Motor neuron (in vitro differentiated cells): Measurements from ENCODE around the gene SPOCD1. TPM values are rescaled to one million over a fixed set of nuclear protein-coding genes. Genes with fewer than 3 reads are reported as not detected.

Source experiments
- ATAC-seq, 8 experiments: fragments of 200-7000 bp; cut with Tn5 transposase; replicated peaks in 6 of 8; 2 replicates each; pipeline ENCODE4 v1.8.0; 2021; ENCODE audit warnings: mild to moderate bottlenecking in 8 of 8, moderate library complexity in 8 of 8
- H3K27ac ChIP-seq, 2 donors: fragments of 250-450 bp; sonication (Bioruptor Pico); 2 replicates each; pipeline ENCODE4 v1.9.0; 2021; ENCODE audit warnings: antibody characterized with exemption in 2 of 2, mild to moderate bottlenecking in 2 of 2, moderate library complexity in 1 of 2
- H3K4me1 ChIP-seq, 2 donors: fragments of 250-450 bp; sonication (Bioruptor Pico); replicated peaks in 1 of 2; 2 replicates each; pipeline ENCODE4 v1.6.1; 2021; ENCODE audit warnings: antibody characterized with exemption in 2 of 2, mild to moderate bottlenecking in 2 of 2, moderate library complexity in 1 of 2
- H3K4me3 ChIP-seq, 5 donors: fragments of 250-450 bp; sonication (Bioruptor Pico); 2 replicates each; pipeline ENCODE4 v1.9.0; 2021; ENCODE audit warnings: antibody characterized with exemption in 5 of 5, mild to moderate bottlenecking in 5 of 5, moderate library complexity in 4 of 5
- WGBS, 10 experiments: fragments of 450-650 bp; shearing (Covaris generic); methylation state at CpG; one replicate each; pipeline ENCODE4 v1.0.0; 2022; 5-methylcytosine and 5-hydroxymethylcytosine counted together
- in situ Hi-C, 9 experiments: fragments of 400-800 bp; cut with MboI; loops; one replicate each; pipeline ENCODE4 v1.15.0; 2021; ENCODE audit warnings: low sequenced_read_pairs in 9 of 9, low pct_unique_long_range_greater_than_20kb in 2 of 9; ENCODE audit not compliant: unreplicated experiment in 9 of 9
- total RNA-seq, 8 experiments: library from RNA; unstranded; fragments of 300-600 nt; gene quantifications; 2 replicates each; pipeline versions ENCODE4 v1.2.3 to v1.2.4, GENCODE V29; 2022

SPOCD1 gene
- total RNA-seq, 8 experiments from 2014 or later, result 0.05 to 4.0 (median 0.65) TPM

DNA sequence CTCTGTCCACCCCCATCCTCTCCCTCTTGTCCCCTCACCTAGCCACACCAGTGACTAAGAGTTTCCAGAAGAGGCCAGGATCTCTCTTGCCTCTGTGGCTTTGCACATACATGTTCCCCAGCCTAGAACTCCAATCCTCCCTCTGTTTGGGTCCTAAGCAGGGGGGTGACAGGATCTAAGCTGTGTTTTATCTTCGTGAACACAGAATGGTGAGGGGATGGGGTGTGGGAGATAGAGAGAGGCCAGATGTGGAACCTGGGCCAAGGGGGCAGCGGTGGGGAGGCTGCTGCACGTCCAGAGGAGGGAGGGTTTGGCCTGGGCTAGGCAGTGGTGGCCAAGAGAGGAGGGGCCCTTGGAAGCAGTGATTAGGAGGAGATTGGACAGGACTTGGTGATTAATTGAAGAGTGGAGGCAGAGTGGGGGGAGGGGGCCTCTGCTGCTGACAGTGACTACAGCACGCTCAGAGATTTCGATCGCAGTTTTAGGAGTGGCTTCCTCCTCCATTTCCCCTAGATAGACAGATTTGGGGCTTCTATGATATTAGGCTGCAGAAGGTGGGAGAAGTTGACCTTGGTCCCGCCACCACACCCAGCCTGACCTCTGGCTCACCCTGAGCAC is 34.6 kb downstream of the SPOCD1 start:
- in situ Hi-C loops, result loop anchor here in 1 of 9 experiments (25.0 kb wide), 1 partner anchor 119 kb away; no protein-coding TSS in a partner anchor
- H3K27ac ChIP-seq, result peak overlapping the region; percentile 62 to 77
- ATAC-seq, result peak in 5 of 8 experiments; percentile 25 to 63 (median 55)
- no peak overlapping the region for H3K4me3 ChIP-seq
- 21 to 90% (median 40%) methylated on average over 1 to 6 of the region's 7 CpGs; no CpG with 5 or more reads in 5 of the 10 experiments for WGBS, 10 experiments
- peaks cover 44 to 59% of the 10 kb centered on the region in 2 donors for H3K4me1 ChIP-seq

DNA sequence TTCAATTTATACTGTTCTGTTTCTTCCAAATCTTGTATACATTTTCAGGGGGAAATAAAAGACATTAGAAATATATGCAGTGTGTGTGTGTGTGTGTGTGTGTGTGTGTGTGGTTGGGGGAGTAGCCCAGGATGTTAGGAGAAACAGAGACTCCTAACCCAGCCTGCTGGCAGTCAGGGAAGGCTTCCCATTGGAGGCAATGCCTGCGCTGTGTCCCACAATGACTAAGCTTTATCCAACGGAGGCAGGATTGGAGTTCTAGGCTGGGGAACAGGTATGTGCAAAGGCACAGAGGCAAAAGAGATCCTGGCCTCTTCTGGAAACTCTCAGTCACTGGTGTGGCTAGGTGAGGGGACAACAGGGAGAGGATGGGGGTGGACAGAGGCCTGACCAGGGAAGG is 35.2 kb downstream of the SPOCD1 start:
- peaks cover 44 to 59% of the 10 kb centered on the region in 2 donors for H3K4me1 ChIP-seq
- in situ Hi-C loops, result loop anchor here in 1 of 9 experiments (25.0 kb wide), 1 partner anchor 118 kb away; no protein-coding TSS in a partner anchor

DNA sequence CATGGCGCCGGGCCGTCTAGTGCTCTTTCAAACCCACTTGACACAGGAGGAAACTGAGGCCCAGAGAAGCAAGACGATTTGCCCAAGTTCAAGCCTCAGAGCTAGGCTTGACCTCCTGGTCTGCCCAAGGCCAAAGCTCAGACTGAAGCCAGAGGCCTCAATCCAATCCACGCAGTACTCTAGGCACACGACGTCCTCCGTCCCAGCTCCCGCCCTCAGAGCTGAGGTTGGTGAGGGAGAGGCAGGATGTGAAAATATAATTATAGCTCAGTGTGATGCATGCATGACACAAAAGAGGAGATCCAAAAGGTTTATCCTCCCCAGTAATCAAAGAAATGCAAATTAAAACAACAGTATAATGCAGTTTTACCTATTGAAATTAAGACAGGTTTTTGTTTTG is 36.1 kb downstream of the SPOCD1 start:
- 66 to 100% (median 86%) methylated on average over 2 to 8 of the region's 9 CpGs; no CpG with 5 or more reads in 2 of the 10 experiments for WGBS, 10 experiments
- H3K4me3 ChIP-seq, result no peak overlapping the region
- no peak overlapping the region for H3K27ac ChIP-seq
- in situ Hi-C loops, result loop anchor here in 1 of 9 experiments (25.0 kb wide), 1 partner anchor 117 kb away; no protein-coding TSS in a partner anchor
- H3K4me1 ChIP-seq, result peaks cover 37 to 52% of the 10 kb centered on the region in 2 donors
- ATAC-seq, result no peak

More for the DNA sequence above, 35.2 kb downstream of the SPOCD1 start:
- H3K4me3 ChIP-seq, result no peak overlapping the region
- H3K27ac ChIP-seq, result peak overlapping the region in 1 of 2 donors; percentile 62
- WGBS, 10 experiments, result 20 to 64% (median 58%) methylated on average over 1 to 2 of the region's 2 CpGs; no CpG with 5 or more reads in 4 of the 10 experiments
- no peak for ATAC-seq

DNA sequence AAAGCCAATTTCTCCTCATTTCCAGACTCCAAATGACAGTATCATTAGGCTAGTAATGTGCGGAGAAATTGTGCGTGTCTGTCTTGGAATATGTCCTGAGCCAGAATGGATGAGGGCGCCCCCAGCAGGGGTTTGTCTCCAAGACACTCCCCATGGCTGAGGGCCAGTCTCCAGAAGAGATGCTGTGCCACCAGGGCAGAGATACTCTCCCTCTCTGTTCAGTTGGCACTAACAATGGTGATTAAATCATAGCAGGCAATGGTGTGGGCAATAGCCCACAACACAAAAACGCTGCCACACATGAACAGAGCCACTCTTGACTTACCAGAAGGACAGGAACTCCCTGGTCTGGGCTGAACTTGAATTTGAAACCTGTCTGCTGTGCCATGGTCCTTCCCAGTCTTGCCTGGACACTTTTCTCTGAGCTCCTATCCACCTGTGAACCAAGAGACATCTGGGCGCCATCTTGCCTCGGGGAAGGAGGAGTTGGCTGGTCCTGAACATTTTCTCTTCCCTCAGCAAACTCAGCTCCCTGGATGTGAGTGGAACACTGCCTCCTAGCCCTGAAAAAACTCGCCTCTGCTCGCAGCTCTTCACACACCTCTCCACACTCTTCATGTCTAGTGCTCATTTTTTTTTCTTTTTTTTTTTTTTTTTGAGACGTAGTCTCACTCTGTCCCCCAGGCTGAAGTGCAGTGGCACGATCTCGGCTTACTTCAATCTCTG is 36.9 kb downstream of the SPOCD1 start:
- in situ Hi-C loops, result loop anchor here in 1 of 9 experiments (25.0 kb wide), 1 partner anchor 117 kb away; no protein-coding TSS in a partner anchor
- WGBS, 10 experiments, result 69 to 100% (median 91%) methylated on average over 2 to 11 of the region's 11 CpGs
- no peak for ATAC-seq
- Histone ChIP-seq H3K4me3 (no peak overlapping the region), H3K27ac (no peak overlapping the region), H3K4me1 (peaks cover 32 to 44% of the 10 kb centered on the region in 2 donors)

DNA sequence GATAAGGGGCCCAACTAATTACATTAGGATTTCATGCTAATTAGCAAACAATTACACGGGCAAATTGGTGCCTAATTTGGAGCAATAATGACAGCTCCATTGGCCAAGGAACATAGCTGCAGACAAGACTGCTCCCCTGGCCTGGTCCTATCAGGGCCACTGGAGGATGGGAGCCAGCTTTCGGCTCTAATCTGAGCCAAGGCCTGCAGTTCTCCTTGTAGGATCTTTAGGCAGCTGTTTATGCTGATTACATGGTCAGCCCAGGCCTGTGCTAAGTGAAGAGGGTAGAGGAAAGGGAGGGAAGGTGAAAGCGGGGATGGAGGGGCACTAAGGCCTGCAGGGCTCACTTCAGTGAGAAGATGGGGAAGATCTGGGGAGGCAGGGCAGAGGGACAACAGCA is 39.3 kb downstream of the SPOCD1 start:
- ATAC-seq, result no peak
- no peak overlapping the region for H3K27ac ChIP-seq
- in situ Hi-C loops, result loop anchor here in 1 of 9 experiments (25.0 kb wide), 1 partner anchor 114 kb away; no protein-coding TSS in a partner anchor
- H3K4me3 ChIP-seq, result no peak overlapping the region
- H3K4me1 ChIP-seq, result peaks cover 29 to 36% of the 10 kb centered on the region in 2 donors
- WGBS, 10 experiments, result 0 to 100% (median 60%) methylated on average over 1 to 2 of the region's 3 CpGs; no CpG with 5 or more reads in 5 of the 10 experiments

DNA sequence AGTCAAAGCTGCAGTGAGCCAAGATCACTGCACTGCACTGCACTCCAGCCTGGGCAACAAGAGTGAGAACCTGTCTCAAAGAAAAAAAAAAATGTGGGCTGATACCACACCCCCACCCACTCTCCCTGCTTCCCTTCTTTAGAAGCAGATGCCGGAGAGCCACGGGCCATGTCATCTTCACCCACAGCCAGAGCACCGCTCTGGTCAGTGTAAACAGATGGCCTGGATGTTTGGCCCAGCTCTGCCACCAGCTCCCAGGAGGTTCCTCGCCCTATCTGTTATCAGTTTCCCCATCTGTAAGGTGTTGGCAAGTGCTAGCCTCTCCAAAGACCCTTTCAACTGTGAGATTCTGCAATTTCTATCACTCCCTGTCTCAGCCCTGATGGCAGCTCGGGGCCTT is 39.8 kb downstream of the SPOCD1 start:
- in situ Hi-C loops, result loop anchor here in 1 of 9 experiments (25.0 kb wide), 1 partner anchor 114 kb away; no protein-coding TSS in a partner anchor
- ATAC-seq, result no peak
- 0 to 92% (median 69%) methylated on average over 1 to 5 of the region's 5 CpGs; no CpG with 5 or more reads in 4 of the 10 experiments for WGBS, 10 experiments

DNA sequence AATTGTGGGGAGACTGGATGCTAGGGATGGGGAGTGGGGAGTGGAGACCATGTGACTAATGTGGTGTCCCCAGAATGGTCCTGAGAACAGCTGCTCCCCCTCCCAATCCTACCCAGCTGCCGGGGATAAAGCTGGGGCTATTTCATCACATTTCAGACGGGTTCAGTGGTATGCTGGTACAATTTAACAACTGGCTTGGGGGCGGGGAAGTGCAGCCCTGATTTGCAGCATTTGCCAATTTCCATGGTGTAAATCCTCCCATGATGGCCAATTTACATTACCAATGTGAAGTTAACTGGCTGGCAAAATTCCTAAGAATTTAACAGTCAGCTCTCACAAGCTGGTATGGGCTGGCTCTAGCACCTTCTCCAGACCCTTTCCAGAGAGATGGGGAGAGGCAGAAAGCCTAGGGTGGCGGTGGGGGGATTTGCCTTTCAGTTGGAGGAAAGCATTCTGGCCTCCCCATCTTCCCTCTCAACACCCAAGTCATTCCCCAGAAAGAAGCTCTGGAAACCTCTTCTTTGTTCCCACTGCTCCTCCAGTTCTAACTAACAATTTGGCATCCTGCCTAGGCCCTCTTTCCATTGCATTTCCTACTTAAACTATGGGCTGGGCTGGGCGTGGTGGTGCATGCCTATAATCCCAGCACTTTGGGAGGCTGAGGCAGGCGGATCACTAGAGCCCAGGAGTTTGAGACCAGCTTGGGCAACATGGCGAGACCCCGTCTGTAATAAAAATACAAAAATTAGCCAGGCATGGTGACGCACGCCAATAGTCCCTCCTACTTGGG is 40.4 kb downstream of the SPOCD1 start:
- ATAC-seq, result peak in 3 of 8 experiments; percentile 22 to 68 (median 45)
- 0 to 100% (median 76%) methylated on average over 1 to 9 of the region's 10 CpGs for WGBS, 10 experiments
- Histone ChIP-seq H3K4me1 (peaks cover 20 to 25% of the 10 kb centered on the region in 2 donors), H3K4me3 (no peak overlapping the region), H3K27ac (no peak overlapping the region)
- in situ Hi-C loops, result loop anchor here in 1 of 9 experiments (25.0 kb wide), 1 partner anchor 113 kb away; no protein-coding TSS in a partner anchor

More for the DNA sequence above, 39.8 kb downstream of the SPOCD1 start:
- H3K4me1 ChIP-seq, result peaks cover 26 to 31% of the 10 kb centered on the region in 2 donors
- H3K4me3 ChIP-seq, result no peak overlapping the region
- no peak overlapping the region for H3K27ac ChIP-seq

DNA sequence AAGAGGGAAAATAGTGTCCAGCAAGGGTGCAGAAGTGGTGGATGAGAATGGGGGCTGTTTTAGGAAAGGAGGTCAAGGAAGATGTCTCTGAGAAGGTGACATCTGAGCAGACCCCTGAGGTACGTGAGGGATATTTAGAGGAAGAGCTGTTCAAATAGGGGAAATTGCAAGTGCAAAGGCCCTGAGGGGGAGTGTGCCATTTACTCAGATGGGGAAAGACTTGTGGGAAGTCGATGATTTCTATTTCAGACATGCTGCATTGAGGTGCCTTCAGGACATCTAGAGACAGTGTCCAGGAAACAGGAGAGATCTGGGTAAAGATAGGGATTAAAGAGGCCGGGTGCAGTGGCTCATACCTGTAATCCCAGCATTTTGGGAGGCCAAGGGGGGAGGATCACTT is 41.3 kb downstream of the SPOCD1 start:
- in situ Hi-C loops, result loop anchor here in 1 of 9 experiments (25.0 kb wide), 1 partner anchor 112 kb away; no protein-coding TSS in a partner anchor
- Histone ChIP-seq H3K4me1 (peaks cover 25 to 29% of the 10 kb centered on the region in 2 donors), H3K4me3 (no peak overlapping the region), H3K27ac (no peak overlapping the region)
- 54 to 94% (median 72%) methylated on average over 1 to 3 of the region's 3 CpGs; no CpG with 5 or more reads in 3 of the 10 experiments for WGBS, 10 experiments
- ATAC-seq, result no peak

DNA sequence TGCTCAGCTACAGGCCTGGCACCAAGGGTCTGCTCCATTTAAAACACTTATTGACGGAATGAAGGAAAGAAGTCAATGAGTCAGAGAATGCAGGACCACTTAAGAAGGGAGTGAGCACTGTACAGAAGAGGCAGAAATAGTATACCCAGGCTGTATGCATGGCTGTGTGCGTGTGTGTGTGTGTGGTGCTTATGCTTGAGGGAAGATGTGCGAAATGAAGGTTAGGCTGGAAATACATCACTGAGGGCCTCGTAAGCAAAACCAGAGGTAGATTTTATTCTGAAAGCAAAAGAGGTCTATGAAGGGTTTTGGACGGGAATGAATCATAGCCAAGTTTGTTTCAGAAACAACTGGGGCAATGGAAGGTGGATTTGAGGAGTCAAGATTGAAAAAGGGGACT is 42.0 kb downstream of the SPOCD1 start:
- H3K4me3 ChIP-seq, result no peak overlapping the region
- WGBS, 10 experiments, result 77 to 100% (median 90%) methylated on average over 1 to 5 of the region's 5 CpGs; no CpG with 5 or more reads in 2 of the 10 experiments
- in situ Hi-C loops, result loop anchor here in 1 of 9 experiments (25.0 kb wide), 1 partner anchor 112 kb away; no protein-coding TSS in a partner anchor
- no peak for ATAC-seq
- H3K27ac ChIP-seq, result no peak overlapping the region
- peaks cover 26 to 31% of the 10 kb centered on the region in 2 donors for H3K4me1 ChIP-seq

DNA sequence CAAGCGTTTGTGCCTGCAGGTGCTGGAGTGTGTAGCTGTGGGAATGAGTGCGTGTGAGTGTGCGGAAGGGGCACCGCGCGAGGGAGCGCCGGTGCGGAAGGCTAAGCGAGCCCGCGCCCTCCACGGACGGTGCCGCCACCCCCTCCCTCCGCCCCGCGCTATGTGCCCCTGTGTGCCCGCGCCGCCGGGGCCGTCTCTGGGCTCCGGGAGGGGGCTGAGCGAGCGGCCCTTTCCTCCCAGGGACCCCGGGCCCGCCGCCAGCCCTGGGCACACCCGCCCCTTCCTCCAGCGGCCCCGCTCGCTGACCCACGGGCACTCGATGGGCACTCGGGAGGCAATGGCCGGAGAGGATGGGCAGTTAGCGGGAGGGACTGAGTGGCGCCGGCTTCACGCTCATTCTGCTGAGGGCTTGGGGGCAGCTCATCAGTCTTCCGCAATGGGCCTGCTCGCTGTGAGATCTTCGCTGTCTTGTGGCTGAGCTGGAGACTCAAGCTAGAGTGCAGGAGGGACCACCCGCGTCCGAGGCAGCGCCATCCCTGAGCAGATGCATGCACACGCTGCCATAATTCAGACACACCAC is 43.1 kb downstream of the SPOCD1 start:
- ATAC-seq, result peak in 6 of 8 experiments; percentile 13 to 51 (median 41)
- Histone ChIP-seq H3K4me1 (peaks cover 26 to 31% of the 10 kb centered on the region in 2 donors), H3K4me3 (peak overlapping the region in 3 of 5 donors; percentile 11 to 14 (median 11)), H3K27ac (no peak overlapping the region)
- 6 to 75% (median 26%) methylated on average over 4 to 19 of the region's 49 CpGs; no CpG with 5 or more reads in 6 of the 10 experiments for WGBS, 10 experiments
- in situ Hi-C loops, result loop anchor here in 1 of 9 experiments (25.0 kb wide), 1 partner anchor 110 kb away; no protein-coding TSS in a partner anchor

DNA sequence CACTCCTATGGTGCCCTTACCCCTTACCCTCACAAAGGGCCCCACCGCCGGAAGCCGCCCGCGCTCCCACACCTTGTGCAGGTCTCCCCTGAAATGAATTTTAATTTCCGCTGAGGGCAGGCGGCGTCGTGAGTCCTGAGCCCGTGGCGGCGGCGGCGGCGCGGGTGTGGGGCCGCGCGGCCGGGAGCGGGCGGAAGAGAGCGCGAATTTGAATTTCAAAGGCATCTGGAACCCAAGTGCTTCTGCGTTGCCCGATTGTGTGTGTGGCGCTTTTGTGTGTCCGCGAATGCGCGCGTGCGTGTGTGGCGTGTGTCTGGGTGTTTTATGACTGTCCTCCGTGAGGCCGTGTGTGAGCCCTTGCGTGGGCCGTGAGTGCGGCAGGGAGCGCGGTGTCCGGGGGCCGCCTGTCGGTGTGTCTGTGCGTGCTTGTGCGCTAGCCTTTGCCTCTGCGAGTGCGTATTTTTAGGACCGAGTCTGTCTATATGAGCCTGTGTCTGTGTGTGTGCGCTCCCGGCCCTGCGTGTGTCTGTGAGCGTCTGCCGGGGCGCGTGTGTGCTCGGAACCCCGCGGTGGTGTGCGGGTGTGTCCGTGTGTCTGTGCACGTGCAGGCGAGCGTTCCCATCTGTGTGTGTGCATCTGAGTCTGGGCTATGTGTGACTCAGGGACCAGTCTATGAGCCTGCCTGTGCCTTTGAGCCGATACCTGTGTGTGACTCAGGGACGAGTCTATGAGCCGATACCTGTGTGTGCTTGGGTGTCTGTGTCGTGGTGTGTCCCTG is 43.7 kb downstream of the SPOCD1 start:
- Histone ChIP-seq H3K27ac (no peak overlapping the region), H3K4me1 (peaks cover 31 to 34% of the 10 kb centered on the region in 2 donors), H3K4me3 (peak overlapping the region; percentile 5 to 23 (median 11))
- WGBS, 10 experiments, result 0 to 40% (median 3%) methylated on average over 1 to 26 of the region's 68 CpGs; no CpG with 5 or more reads in 4 of the 10 experiments
- in situ Hi-C loops, result loop anchor here in 1 of 9 experiments (25.0 kb wide), 1 partner anchor 110 kb away; no protein-coding TSS in a partner anchor
- peak; percentile 29 to 71 (median 68) for ATAC-seq
